ENCODE results near the gene ANGPTL2.

The ANGPTL2 gene

DNA sequence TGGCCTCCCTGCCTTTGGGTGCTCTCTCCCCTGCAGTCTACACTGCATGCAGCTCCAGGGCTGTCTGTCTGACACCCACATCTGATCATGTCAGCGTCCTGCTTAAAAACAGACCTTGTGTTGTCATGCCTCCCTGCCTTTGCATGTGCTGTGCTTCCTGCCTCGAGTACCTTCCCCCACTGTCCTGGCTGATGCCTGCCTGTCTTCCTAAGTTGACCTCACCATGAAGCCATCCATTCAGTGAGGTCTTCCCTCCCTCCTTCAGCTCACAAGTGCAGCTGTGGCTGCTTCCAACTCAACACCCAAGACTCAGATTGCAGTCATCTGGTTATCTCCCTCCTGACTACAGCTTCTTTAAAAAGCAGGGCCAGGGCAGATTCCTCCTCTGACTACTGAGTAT, 5.5 kb downstream of the ANGPTL2 start:
- Histone ChIP-seq H4K20me1 (ENCODE audit: insufficient read depth, low read length) (no peaks in the 10 kb centered on the region), H3K9me2 (replicated peaks; ENCODE audit: insufficient read depth, low read length) (no peaks in the 10 kb centered on the region), H3K9me3 (replicated peaks; ENCODE audit: insufficient read depth, low read length) (no peaks in the 10 kb centered on the region), H2AFZ (ENCODE audit: low read length) (no peak overlapping the region), H3K36me3 (replicated peaks; ENCODE audit: insufficient read depth, low read length) (no peaks in the 10 kb centered on the region), H3F3A (ENCODE audit: insufficient read depth, low read length) (peaks cover 8% of the 10 kb centered on the region; the same call in 1 of the 2 replicates), H3K9ac (ENCODE audit: low read length) (no peak overlapping the region), H3K27me3 (replicated peaks; ENCODE audit: insufficient read depth, low read length) (no peaks in the 10 kb centered on the region), H3K79me2 (ENCODE audit: low read length) (0 out of 2 replicates have a peak, but pooled peaks cover 4% of the 10 kb centered on the region), H3K4me1 (ENCODE audit: low read length) (peaks cover 31% of the 10 kb centered on the region), H3K4me2 (ENCODE audit: low read depth, low read length) (no peak overlapping the region), H3K4me3 (ENCODE audit: low read length) (no peak overlapping the region), H3K27ac (ENCODE audit: low read length) (no peak overlapping the region)
- DNase-seq, result no peak
- TF ChIP-seq EZH2phosphoT487 (IDR thresholded peaks at IDR 0.05; ENCODE audit: low read length) (no peak), EZH2 (optimal IDR thresholded peaks at IDR 0.05; ENCODE audit: low read depth, low read length) (no peak)
- TF ChIP-seq, protein P1, sequence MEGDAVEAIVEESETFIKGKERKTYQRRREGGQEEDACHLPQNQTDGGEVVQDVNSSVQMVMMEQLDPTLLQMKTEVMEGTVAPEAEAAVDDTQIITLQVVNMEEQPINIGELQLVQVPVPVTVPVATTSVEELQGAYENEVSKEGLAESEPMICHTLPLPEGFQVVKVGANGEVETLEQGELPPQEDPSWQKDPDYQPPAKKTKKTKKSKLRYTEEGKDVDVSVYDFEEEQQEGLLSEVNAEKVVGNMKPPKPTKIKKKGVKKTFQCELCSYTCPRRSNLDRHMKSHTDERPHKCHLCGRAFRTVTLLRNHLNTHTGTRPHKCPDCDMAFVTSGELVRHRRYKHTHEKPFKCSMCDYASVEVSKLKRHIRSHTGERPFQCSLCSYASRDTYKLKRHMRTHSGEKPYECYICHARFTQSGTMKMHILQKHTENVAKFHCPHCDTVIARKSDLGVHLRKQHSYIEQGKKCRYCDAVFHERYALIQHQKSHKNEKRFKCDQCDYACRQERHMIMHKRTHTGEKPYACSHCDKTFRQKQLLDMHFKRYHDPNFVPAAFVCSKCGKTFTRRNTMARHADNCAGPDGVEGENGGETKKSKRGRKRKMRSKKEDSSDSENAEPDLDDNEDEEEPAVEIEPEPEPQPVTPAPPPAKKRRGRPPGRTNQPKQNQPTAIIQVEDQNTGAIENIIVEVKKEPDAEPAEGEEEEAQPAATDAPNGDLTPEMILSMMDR (IDR thresholded peaks at IDR 0.05; ENCODE audit: low read length), result no peak

DNA sequence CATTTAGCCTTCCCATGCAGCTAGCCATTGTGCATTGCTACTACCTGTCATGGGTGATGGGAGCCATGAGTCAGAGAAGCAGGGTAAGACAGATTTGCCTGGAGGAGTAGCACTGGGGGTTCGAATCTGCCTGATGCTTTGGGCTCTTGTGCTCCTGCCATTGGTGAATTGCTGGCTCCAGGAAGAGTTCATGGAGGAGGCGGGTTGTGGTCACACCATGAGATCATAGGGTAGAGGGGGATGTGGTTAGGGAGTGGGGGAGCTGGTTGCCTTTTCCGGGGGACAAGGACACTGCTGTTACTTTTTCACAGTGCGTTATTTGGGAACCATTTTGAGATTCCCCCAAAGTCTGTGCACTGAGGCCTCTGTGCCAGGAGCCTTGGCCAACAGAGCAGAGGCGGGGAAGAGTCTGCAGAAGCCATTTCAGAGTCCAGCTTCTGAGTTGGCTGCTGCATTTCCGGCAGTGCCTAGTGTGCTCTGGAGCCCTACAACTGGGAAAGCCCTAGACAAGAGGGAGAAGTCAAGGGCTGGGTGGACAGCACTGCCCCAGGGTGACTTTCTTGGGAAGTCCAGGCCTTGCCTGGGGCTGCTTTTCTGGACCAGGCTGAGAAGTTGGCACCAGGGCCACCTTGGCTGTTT, 6.2 kb downstream of the ANGPTL2 start:
- Histone ChIP-seq H3K9ac (ENCODE audit: low read length) (no peak overlapping the region), H4K20me1 (ENCODE audit: insufficient read depth, low read length) (no peaks in the 10 kb centered on the region), H3K4me1 (ENCODE audit: low read length) (peaks cover 31% of the 10 kb centered on the region), H3K27me3 (replicated peaks; ENCODE audit: insufficient read depth, low read length) (no peaks in the 10 kb centered on the region), H2AFZ (ENCODE audit: low read length) (no peak overlapping the region), H3K36me3 (replicated peaks; ENCODE audit: insufficient read depth, low read length) (no peaks in the 10 kb centered on the region), H3K79me2 (ENCODE audit: low read length) (0 out of 2 replicates have a peak, but pooled peaks cover 4% of the 10 kb centered on the region), H3K4me2 (ENCODE audit: low read depth, low read length) (peak overlapping the region; percentile 28; the same call in 1 of the 2 replicates), H3F3A (ENCODE audit: insufficient read depth, low read length) (peaks cover 8% of the 10 kb centered on the region; the same call in 1 of the 2 replicates), H3K27ac (ENCODE audit: low read length) (no peak overlapping the region), H3K9me3 (replicated peaks; ENCODE audit: insufficient read depth, low read length) (no peaks in the 10 kb centered on the region), H3K4me3 (ENCODE audit: low read length) (no peak overlapping the region), H3K9me2 (replicated peaks; ENCODE audit: insufficient read depth, low read length) (no peaks in the 10 kb centered on the region)
- no peak for TF ChIP-seq EZH2phosphoT487 (IDR thresholded peaks at IDR 0.05; ENCODE audit: low read length)
- TF ChIP-seq EZH2 (optimal IDR thresholded peaks at IDR 0.05; ENCODE audit: low read depth, low read length), result no peak
- TF ChIP-seq, protein P1 (IDR thresholded peaks at IDR 0.05; ENCODE audit: low read length), result no peak
- no peak for DNase-seq

DNA sequence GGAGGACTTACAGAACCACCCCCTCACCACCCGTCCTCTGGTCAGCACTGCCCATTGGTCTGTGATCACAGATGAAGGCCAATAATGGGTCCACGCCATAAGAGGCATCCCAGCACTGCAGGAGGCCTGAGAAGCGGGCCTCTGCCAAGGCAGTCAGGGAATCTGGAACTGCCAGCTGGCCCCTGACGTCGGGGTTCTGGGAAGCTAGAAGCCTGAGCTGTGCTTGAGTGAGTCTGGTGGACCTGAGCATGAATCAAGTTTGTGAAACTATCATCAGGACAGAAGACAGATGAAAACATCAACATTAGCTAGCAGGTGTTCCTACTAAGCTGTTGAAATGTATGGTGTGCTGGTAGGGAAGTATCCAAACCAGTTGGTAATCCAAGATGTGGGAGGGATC, 7.8 kb downstream of the ANGPTL2 start:
- H3K36me3 ChIP-seq (replicated peaks; ENCODE audit: insufficient read depth, low read length), result no peaks in the 10 kb centered on the region

More for the DNA sequence above, 7.8 kb downstream of the ANGPTL2 start:
- Histone ChIP-seq H3K27ac (ENCODE audit: low read length) (peak overlapping the region; percentile 43; the same call in 1 of the 2 replicates), H3F3A (ENCODE audit: insufficient read depth, low read length) (peaks cover 8% of the 10 kb centered on the region; the same call in 1 of the 2 replicates), H3K27me3 (replicated peaks; ENCODE audit: insufficient read depth, low read length) (no peaks in the 10 kb centered on the region), H3K9me3 (replicated peaks; ENCODE audit: insufficient read depth, low read length) (no peaks in the 10 kb centered on the region), H3K9ac (ENCODE audit: low read length) (no peak overlapping the region), H3K4me2 (ENCODE audit: low read depth, low read length) (no peak overlapping the region; the same call in 1 of the 2 replicates), H3K4me1 (ENCODE audit: low read length) (peaks cover 31% of the 10 kb centered on the region), H3K79me2 (ENCODE audit: low read length) (0 out of 2 replicates have a peak, but pooled peaks cover 4% of the 10 kb centered on the region), H3K4me3 (ENCODE audit: low read length) (no peak overlapping the region), H4K20me1 (ENCODE audit: insufficient read depth, low read length) (no peaks in the 10 kb centered on the region), H3K9me2 (replicated peaks; ENCODE audit: insufficient read depth, low read length) (no peaks in the 10 kb centered on the region), H2AFZ (ENCODE audit: low read length) (no peak overlapping the region)
- DNase-seq, result no peak
- TF ChIP-seq EZH2 (optimal IDR thresholded peaks at IDR 0.05; ENCODE audit: low read depth, low read length), result no peak
- no peak for TF ChIP-seq EZH2phosphoT487 (IDR thresholded peaks at IDR 0.05; ENCODE audit: low read length)
- TF ChIP-seq, protein P1 (IDR thresholded peaks at IDR 0.05; ENCODE audit: low read length), result no peak
